ENCODE results near the gene GRHPR. TPM values are rescaled to one million over a fixed set of nuclear protein-coding genes. Genes with fewer than 3 reads are reported as not detected.
A peak's percentile ranks its signal among the peaks of the same experiment; 100 is the strongest.

Gene GRHPR
- total and polyA plus RNA-seq, 10 of the 15 experiments (the other 5 are each of a cell fraction or from before 2014, with no cell fraction given) = 52.4 to 194 (median 126) TPM

- peak; percentile 68; the same call in 1 of the 2 replicates for TF ChIP-seq MLLT1 (IDR thresholded peaks at IDR 0.05)
- no peak for TF ChIP-seq MYC (IDR thresholded peaks at IDR 0.05; ENCODE audit: insufficient read depth, insufficient read length, insufficient replicate concordance, low read length, severe bottlenecking)
- 0 out of 2 replicates have a peak, but pooled peaks have one; percentile 53 for TF ChIP-seq LARP7 (IDR thresholded peaks at IDR 0.05)
- peak; percentile 93 for TF ChIP-seq ZNF687 (IDR thresholded peaks at IDR 0.05)
- TF ChIP-seq BACH1 (IDR thresholded peaks at IDR 0.05; ENCODE audit: borderline replicate concordance) = no peak; the same call in 1 of the 2 replicates
- peak; percentile 88 to 93 for TF ChIP-seq IKZF2 (IDR thresholded peaks at IDR 0.05)
Measured at GRCh38 chr9:37382161-37382981, 40.1 kb upstream of the GRHPR start (continued).

Measured in GM12878 (cell line).